Measurements from ENCODE around the gene RCC1. TPM values are rescaled to one million over a fixed set of nuclear protein-coding genes. Genes with fewer than 3 reads are reported as not detected.

RCC1 gene
- total RNA-seq, 1 donor from 2014 or later: 23.8 TPM

GRCh38 chr1:28526886-28527285 is 21.0 kb downstream of the RCC1 start:
- TF ChIP-seq CTCF (IDR thresholded peaks at IDR 0.05) (no peak), POLR2AphosphoS5 (IDR thresholded peaks at IDR 0.05; ENCODE audit: insufficient read depth in 1 of 2, low read depth in 1 of 2) (no peak), POLR2A (IDR thresholded peaks at IDR 0.05) (no peak)
- H3K4me1 ChIP-seq: no peaks in the 10 kb centered on the region
- H3K27ac ChIP-seq: no peak overlapping the region
- H3K27me3 ChIP-seq: no peaks in the 10 kb centered on the region
- intact Hi-C loops (cut with DNase I): no loop called here
- peaks cover 0 to 3% of the 10 kb centered on the region in 2 donors for H3K36me3 ChIP-seq
- no peaks in the 10 kb centered on the region for H3K9me3 ChIP-seq
- no peak for DNase-seq (ENCODE audit: extremely low spot score in 2 of 2)
- no peak overlapping the region for H3K4me3 ChIP-seq

GRCh38 chr1:28530456-28530855 is 24.6 kb downstream of the RCC1 start:
- no peak for DNase-seq (ENCODE audit: extremely low spot score in 2 of 2)
- Histone ChIP-seq H3K4me1 (no peaks in the 10 kb centered on the region), H3K27me3 (no peaks in the 10 kb centered on the region), H3K4me3 (no peak overlapping the region), H3K9me3 (no peaks in the 10 kb centered on the region), H3K27ac (no peak overlapping the region), H3K36me3 (peaks cover 0 to 10% of the 10 kb centered on the region in 2 donors)
- intact Hi-C loops (cut with DNase I): no loop called here
- no peak for TF ChIP-seq POLR2AphosphoS5 (IDR thresholded peaks at IDR 0.05; ENCODE audit: insufficient read depth in 1 of 2, low read depth in 1 of 2)
- TF ChIP-seq POLR2A (IDR thresholded peaks at IDR 0.05): no peak
- no peak for TF ChIP-seq CTCF (IDR thresholded peaks at IDR 0.05)

- Histone ChIP-seq H3K36me3 (peaks cover 0 to 21% of the 10 kb centered on the region in 2 donors), H3K4me1 (no peaks in the 10 kb centered on the region), H3K27ac (no peak overlapping the region), H3K9me3 (no peaks in the 10 kb centered on the region), H3K27me3 (no peaks in the 10 kb centered on the region), H3K4me3 (no peak overlapping the region)
- DNase-seq (ENCODE audit: extremely low spot score in 2 of 2): no peak
- TF ChIP-seq POLR2AphosphoS5 (IDR thresholded peaks at IDR 0.05; ENCODE audit: insufficient read depth in 1 of 2, low read depth in 1 of 2) (no peak), POLR2A (IDR thresholded peaks at IDR 0.05) (no peak), CTCF (IDR thresholded peaks at IDR 0.05) (no peak)
- intact Hi-C loops (cut with DNase I): no loop called here
Measured at GRCh38 chr1:28534671-28535070, 28.8 kb downstream of the RCC1 start.

- Histone ChIP-seq H3K27ac (no peak overlapping the region), H3K4me3 (no peak overlapping the region), H3K36me3 (peaks cover 0 to 21% of the 10 kb centered on the region in 2 donors), H3K9me3 (no peaks in the 10 kb centered on the region), H3K27me3 (no peaks in the 10 kb centered on the region), H3K4me1 (no peaks in the 10 kb centered on the region)
- DNase-seq (ENCODE audit: extremely low spot score in 2 of 2): no peak
- TF ChIP-seq POLR2A (IDR thresholded peaks at IDR 0.05): no peak
- no peak for TF ChIP-seq POLR2AphosphoS5 (IDR thresholded peaks at IDR 0.05; ENCODE audit: insufficient read depth in 1 of 2, low read depth in 1 of 2)
- no peak for TF ChIP-seq CTCF (IDR thresholded peaks at IDR 0.05)
- intact Hi-C loops (cut with DNase I): no loop called here
Measured at GRCh38 chr1:28535180-28535579, 29.3 kb downstream of the RCC1 start.

- intact Hi-C loops (cut with DNase I): no loop called here
- Histone ChIP-seq H3K27ac (no peak overlapping the region), H3K4me3 (no peak overlapping the region), H3K9me3 (no peaks in the 10 kb centered on the region), H3K4me1 (no peaks in the 10 kb centered on the region), H3K27me3 (no peaks in the 10 kb centered on the region), H3K36me3 (peaks cover 0 to 15% of the 10 kb centered on the region in 2 donors)
- DNase-seq (ENCODE audit: extremely low spot score in 2 of 2): no peak
- no peak for TF ChIP-seq POLR2A (IDR thresholded peaks at IDR 0.05)
- no peak for TF ChIP-seq POLR2AphosphoS5 (IDR thresholded peaks at IDR 0.05; ENCODE audit: insufficient read depth in 1 of 2, low read depth in 1 of 2)
- no peak for TF ChIP-seq CTCF (IDR thresholded peaks at IDR 0.05)
Measured at GRCh38 chr1:28537457-28538199, 31.8 kb downstream of the RCC1 start.

Measured in vagina (tissue), 2 donors.